GM23338 (cell line): ENCODE results near the gene VPS4A. TPM values are rescaled to one million over a fixed set of nuclear protein-coding genes. Genes with fewer than 3 reads are reported as not detected.

Experiments
- CREB1 ChIP-seq: fragments of 250-450 bp; sonication (Bioruptor Pico); IDR thresholded peaks from 2 replicates; pipeline ENCODE4 v1.5.0; 2020; ENCODE audit warnings: low read depth, mild to moderate bottlenecking, moderate library complexity
- CTCF ChIP-seq, 2 experiments: fragments of 200-600 bp in 1 of 2; sonication (generic) in 1 of 2; conservative IDR thresholded peaks; 2 replicates each; pipeline versions ENCODE4 v1.5.1 to v1.6.1; 2016 to 2017; ENCODE audit warnings: antibody characterized with exemption in 2 of 2, low read depth in 2 of 2, mild to moderate bottlenecking in 2 of 2, moderate library complexity in 1 of 2
- EZH2phosphoT487 ChIP-seq: fragments of 200-600 bp; sonication (generic); IDR thresholded peaks from one replicate; pipeline ENCODE4 v1.8.1; 2018; ENCODE audit warnings: antibody characterized with exemption; ENCODE audit not compliant: unreplicated experiment
- JUNB ChIP-seq: IDR thresholded peaks from one replicate; pipeline ENCODE4 v1.6.1; 2016; ENCODE audit warnings: antibody characterized with exemption; ENCODE audit not compliant: unreplicated experiment
- NANOG ChIP-seq: IDR thresholded peaks from 2 replicates; pipeline ENCODE4 v1.6.1; 2016; ENCODE audit warnings: antibody characterized with exemption, borderline replicate concordance
- POLR2AphosphoS5 ChIP-seq: IDR thresholded peaks from 2 replicates; pipeline ENCODE4 v1.6.1; 2016; ENCODE audit warnings: antibody characterized with exemption, low read depth
- ZNF331 ChIP-seq: fragments of 250-450 bp; sonication (Bioruptor Pico); IDR thresholded peaks from 2 replicates; pipeline ENCODE4 v1.5.0; 2020; ENCODE audit warnings: low read depth, mild to moderate bottlenecking, moderate library complexity
- ZNF462 ChIP-seq: fragments of 250-450 bp; sonication (Bioruptor Pico); IDR thresholded peaks from 2 replicates; pipeline ENCODE4 v1.5.0; 2020; ENCODE audit warnings: mild to moderate bottlenecking, moderate library complexity
- polyA plus RNA-seq: library from polyadenylated mRNA; unstranded; fragments of >200 nt; fragmentation: Nextera tagmentation; extraction: Ambion mirVana; gene quantifications from 2 replicates; pipeline ENCODE4 v1.2.1, GENCODE V29; 2016
- total RNA-seq: library from RNA; depleted of rRNA; stranded (reverse); fragments of >200 nt; shearing (Covaris generic); gene quantifications from 2 replicates; pipeline ENCODE4 v1.2.3, GENCODE V29; 2014
- TF ChIP-seq, protein P1 (sequence below): IDR thresholded peaks from one replicate; pipeline ENCODE4 v1.6.1; 2018; ENCODE audit warnings: antibody characterized with exemption; ENCODE audit not compliant: unreplicated experiment

The VPS4A gene
- total and polyA plus RNA-seq, 2 experiments from 2014 or later: 29.1 to 32.7 TPM

DNA sequence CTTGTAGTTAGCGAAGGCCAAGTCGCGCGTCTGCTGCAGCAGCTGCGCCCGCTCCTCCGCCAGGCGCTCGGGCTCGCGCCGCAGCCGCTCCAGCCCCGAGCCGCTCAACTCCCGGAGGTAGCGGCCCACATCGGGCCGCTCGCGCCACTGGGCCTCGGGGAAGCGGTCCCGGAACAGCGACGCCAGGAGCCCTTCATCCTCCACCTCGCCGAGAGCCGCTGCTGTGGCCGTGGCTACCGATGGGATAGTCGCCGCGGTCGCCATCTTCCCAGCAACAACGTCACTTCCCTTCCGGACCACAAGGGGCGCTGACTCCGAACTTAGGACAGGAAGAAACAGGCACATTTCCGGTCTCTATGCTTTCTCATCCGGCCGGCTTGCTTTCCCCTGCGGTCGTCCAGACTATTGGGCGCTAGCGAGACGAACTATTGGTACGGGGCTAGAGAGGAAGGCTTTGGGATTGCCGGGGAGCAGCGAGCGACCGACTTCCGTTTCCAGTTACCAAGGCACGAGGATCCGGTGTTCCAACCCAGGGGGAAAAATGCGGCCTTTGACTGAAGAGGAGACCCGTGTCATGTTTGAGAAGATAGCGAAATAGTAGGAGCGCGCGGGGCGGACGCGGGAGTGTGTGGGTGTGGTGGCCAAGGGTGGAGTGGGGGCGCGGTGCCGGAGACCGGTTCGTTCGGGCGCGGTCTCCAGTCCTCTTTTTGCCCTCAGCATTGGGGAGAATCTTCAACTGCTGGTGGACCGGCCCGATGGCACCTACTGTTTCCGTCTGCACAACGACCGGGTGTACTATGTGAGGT, 28.3 kb downstream of the VPS4A start, which contains the start of the genes COG8 and NIP7 (continued):
- TF ChIP-seq ZNF462 (CRISPR knock-in tag): no peak
- no peak for TF ChIP-seq EZH2phosphoT487
- TF ChIP-seq CREB1: peak; percentile 88
- TF ChIP-seq CTCF (conservative IDR thresholded peaks at IDR 0.05; ENCODE audit: low read depth in 2 of 2): peak; percentile 63 to 75
- peak; percentile 94 for TF ChIP-seq POLR2AphosphoS5
- peak; percentile 13 for TF ChIP-seq JUNB
- no peak for TF ChIP-seq NANOG
- TF ChIP-seq ZNF331 (CRISPR knock-in tag): no peak
- TF ChIP-seq, protein P1, sequence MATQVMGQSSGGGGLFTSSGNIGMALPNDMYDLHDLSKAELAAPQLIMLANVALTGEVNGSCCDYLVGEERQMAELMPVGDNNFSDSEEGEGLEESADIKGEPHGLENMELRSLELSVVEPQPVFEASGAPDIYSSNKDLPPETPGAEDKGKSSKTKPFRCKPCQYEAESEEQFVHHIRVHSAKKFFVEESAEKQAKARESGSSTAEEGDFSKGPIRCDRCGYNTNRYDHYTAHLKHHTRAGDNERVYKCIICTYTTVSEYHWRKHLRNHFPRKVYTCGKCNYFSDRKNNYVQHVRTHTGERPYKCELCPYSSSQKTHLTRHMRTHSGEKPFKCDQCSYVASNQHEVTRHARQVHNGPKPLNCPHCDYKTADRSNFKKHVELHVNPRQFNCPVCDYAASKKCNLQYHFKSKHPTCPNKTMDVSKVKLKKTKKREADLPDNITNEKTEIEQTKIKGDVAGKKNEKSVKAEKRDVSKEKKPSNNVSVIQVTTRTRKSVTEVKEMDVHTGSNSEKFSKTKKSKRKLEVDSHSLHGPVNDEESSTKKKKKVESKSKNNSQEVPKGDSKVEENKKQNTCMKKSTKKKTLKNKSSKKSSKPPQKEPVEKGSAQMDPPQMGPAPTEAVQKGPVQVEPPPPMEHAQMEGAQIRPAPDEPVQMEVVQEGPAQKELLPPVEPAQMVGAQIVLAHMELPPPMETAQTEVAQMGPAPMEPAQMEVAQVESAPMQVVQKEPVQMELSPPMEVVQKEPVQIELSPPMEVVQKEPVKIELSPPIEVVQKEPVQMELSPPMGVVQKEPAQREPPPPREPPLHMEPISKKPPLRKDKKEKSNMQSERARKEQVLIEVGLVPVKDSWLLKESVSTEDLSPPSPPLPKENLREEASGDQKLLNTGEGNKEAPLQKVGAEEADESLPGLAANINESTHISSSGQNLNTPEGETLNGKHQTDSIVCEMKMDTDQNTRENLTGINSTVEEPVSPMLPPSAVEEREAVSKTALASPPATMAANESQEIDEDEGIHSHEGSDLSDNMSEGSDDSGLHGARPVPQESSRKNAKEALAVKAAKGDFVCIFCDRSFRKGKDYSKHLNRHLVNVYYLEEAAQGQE: no peak
